GM21526 (cell line): ENCODE data around the gene USP5.
"Not testable (repeated sequence)": the region's sequence is repeated elsewhere in the genome, so short reads cannot be mapped to it uniquely, and the experiment has no call there.

Experiments used
- ATAC-seq: cut with Tn5 transposase; IDR thresholded peaks from one replicate; pipeline ENCODE4 v1.9.1; 2021; ENCODE audit warnings: moderate library complexity; ENCODE audit not compliant: unreplicated experiment, low FRiP score

USP5 gene

DNA sequence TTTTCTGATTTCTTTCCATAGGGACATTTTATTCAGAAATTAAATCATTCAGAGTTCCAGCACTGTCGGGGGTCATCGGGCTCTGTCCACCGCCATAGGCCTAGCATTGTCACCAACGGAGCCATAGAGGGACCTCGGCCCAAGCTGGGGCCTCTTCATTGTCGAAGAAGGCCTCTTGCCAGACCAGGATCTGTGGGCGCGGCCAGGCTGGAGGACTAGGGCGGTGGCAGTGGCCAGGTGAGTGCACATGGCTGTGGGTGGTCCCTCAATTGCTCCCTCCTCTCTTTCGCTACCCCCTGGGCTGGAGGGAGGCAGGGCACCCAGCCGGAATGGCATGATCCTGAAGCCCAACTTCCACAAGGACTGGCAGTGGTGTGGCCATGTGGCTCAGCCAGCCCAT lies 31.7 kb downstream of the USP5 start:
- no peak for ATAC-seq

- ATAC-seq, result no peak
Measured at GRCh38 chr12:6884539-6884938, 32.6 kb downstream of the USP5 start.

DNA sequence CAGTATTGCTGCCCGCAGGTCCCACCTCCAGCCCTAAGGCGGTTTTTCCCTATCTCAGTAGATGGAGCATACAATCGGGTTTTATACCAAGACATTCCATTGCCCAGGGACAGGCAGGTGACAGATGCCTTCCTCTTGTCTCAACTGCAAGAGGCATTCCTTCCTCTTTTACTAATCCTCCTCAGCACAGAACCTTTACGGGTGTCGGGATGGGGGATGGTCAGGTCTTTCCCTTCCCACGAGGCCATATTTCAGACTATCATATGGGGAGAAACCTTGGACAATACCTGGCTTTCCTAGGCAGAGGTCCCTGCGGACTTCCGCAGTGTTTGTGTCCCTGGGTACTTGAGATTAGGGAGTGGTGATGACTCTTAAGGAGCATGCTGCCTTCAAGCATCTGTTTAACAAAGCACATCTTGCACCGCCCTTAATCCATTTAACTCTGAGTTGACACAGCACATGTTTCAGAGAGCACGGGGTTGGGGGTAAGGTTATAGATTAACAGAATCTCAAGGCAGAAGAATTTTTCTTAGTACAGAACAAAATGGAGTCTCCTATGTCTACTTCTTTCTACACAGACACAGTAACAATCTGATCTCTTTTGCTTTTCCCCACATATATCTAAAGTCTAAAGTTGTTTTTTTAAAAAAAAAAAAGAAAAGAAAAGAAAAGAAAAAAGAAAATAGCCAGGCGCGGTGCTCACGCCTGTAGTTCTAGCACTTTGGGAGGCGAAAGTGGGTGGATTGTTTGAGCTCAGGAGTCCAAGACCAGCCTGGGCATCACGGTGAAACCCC lies 34.5 kb downstream of the USP5 start:
- ATAC-seq, result not testable (repeated sequence)

DNA sequence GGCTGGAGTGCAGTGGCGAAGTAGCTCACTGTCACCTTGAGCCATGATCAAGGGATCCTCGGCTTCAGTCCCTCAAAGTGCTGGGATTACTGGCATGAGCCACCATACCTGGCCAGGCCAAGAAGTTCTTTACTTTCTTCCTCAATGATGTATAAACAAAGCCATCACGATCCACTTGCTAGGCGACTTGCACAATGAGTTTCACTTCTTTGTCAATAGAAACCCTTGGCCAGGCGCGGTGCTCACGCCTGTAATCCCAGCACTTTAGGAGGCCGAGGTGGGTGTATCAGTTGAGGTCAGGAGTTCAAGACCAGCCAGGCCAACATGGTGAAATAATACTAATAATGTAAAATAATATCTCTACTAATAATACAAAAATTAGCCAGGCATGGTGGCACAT lies 35.5 kb downstream of the USP5 start:
- no peak for ATAC-seq

DNA sequence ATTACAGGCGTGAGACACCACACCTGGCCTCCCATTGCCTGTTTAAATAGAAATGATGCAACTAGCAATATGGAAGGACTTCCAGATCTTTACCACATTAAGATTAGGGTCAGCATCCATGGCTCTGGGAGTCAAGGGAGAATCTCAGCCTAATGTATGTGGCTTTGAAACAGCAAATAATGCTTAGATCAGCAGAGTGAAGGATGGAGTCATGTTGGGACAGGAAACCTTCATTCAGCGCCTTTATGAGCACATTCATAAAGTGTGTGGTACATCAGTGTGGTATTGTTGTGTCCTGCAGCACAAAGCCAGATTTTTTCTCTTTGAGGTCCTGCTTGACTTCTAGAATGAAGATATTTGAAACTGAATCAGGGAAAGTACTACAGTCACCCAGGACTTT lies 36.4 kb downstream of the USP5 start:
- no peak for ATAC-seq

GRCh38 chr12:6888794-6889193 lies 36.8 kb downstream of the USP5 start:
- not testable (repeated sequence) for ATAC-seq

DNA sequence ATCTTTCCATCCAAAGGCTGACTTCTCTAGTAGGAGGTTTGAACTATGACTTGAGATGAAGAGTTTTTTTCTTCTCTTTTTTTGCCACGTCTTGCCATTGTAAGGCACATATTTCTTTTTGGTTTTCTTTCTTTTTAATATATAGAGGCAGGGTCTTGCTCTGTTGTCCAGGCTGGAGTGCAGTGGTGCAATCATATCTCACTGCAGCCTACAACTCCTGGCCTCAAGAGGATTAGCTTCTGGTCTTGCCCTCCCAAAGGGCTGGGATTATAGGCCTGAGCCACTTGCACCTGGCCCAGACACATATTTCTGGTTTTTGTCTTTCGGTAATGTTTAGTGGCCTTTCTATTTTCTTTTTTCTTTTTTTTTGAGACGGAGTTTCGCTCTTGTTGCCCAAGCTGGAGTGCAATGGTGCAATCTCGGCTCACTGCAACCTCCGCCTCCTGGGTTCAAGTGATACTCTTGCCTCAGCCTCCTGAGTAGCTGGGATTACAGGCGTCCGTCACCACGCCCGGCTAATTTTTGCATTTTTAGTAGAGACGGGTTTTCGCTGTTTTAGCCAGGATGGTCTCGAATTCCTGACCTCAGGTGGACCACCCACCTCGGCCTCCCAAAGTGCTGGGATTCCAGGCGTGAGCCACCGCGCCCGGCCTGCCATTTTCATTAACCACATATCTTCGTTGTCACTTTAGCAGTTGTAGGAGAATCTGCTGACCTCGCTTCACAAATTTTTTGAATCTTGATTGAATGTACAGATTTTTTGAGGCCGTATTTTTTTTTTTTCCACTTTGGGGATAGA lies 38.0 kb downstream of the USP5 start:
- ATAC-seq, result not testable (repeated sequence)

DNA sequence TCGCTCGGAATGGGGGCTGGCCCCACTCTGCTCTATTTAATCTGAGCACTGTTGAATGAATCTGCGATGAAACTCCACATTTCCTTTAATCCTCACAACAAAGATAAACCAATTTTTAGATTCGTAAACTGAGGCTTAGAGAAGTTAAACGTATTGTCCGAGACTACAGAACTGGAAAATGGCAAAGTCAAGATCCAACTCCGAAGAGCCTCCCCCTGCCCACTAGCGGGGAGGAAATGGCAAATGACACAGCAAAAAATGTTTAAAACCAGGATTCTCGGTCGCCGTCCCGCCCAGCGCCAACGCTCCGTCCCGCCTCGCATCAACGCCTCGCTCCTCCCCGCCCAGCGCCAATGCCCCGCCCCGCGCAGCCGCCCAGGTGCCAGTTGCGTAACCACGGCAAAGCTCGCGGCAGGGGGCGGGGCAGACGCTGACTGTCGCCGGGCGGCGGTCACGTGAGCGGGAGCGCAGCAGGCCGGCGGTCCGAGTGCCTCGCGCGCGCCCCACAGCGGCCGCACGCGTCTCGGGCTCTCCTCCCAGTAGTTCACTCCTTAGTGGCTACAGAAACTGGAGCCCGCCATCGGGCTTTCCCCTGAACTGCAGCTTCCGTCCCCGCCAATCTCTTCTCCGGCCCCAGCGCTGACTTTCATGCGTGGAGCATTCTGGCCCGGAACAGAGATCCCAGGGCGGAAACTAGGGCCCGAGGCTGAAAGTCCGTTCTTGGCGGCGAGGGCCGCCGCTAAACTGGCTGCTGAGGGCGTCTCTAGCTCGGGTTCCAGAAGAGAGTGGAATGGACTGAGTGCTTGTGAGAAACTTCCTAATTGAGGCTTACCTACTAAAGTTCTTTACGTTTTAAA lies 39.1 kb downstream of the USP5 start:
- peak; percentile 88 for ATAC-seq

DNA sequence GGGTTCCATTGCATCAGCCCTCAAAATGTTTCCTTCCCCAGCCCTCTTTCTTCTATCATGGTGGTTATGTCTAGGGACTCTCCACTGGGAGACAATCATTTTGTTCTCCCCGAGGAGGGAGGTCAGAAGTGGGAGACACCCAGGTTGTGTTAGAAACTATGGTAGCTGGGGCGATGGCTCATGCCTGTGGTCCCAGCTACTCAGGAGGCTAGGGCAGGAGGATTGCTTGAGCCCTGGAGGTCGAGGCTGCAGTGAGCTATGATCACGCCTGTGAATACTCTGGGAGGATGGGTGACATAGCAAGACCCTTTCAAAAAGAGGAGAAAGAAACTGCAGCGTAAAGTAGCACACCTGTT lies 39.7 kb downstream of the USP5 start:
- no peak for ATAC-seq

GRCh38 chr12:6892683-6893082 lies 40.7 kb downstream of the USP5 start:
- ATAC-seq, result not testable (repeated sequence)

- no peak for ATAC-seq
Measured at GRCh38 chr12:6894321-6894720, 42.4 kb downstream of the USP5 start.

DNA sequence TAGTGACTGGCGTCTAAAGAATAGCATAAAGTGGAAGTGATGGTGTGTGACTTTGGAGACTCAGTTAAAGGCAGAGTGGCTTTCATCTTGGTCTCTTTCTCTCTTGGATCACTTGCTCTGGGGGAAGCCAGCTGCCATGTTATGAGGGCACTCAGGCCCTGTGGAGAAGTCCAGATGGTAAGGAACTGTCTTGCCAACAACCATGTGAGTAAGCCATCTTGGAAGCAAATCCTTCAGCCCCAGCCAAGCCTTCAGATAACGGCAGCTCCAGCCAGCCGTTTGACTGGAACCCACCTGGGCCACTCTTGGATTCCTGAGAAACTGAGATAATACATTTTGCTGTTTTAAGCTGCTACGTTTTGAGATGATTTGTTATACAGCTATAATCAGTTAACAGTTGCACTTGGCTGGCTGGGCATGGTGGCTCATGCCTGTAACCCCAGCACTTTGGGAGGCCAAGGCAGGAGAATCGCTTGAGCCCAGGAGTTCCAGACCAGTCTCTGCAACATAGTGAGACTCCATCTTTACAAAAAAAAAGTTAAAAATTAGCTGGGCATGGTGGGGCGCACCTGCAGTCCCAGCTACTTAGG lies 45.0 kb downstream of the USP5 start:
- no peak for ATAC-seq

GRCh38 chr12:6899427-6899826 lies 47.5 kb downstream of the USP5 start:
- no peak for ATAC-seq

GRCh38 chr12:6899837-6900519 lies 48.0 kb downstream of the USP5 start:
- no peak for ATAC-seq

DNA sequence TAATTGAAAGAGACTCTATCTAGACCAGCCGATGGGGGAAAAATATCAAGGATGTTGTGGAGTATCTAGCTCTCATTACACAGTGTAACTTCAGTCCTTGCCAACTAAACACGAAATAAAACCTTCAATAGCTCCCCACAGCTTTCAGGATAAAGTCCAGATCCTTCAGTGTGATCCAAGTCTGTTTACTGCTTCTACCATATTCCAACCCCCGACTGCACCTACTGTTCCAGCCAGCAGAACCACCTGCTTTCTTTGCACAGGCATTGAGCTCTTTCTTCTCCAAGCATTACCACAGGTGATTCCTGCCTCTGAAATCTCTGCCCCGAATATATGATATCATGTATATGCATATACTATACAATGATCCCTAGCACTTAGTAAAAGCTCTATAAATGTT lies 50.5 kb downstream of the USP5 start:
- ATAC-seq, result no peak

GRCh38 chr12:6903722-6904121 lies 51.8 kb downstream of the USP5 start:
- ATAC-seq, result no peak

DNA sequence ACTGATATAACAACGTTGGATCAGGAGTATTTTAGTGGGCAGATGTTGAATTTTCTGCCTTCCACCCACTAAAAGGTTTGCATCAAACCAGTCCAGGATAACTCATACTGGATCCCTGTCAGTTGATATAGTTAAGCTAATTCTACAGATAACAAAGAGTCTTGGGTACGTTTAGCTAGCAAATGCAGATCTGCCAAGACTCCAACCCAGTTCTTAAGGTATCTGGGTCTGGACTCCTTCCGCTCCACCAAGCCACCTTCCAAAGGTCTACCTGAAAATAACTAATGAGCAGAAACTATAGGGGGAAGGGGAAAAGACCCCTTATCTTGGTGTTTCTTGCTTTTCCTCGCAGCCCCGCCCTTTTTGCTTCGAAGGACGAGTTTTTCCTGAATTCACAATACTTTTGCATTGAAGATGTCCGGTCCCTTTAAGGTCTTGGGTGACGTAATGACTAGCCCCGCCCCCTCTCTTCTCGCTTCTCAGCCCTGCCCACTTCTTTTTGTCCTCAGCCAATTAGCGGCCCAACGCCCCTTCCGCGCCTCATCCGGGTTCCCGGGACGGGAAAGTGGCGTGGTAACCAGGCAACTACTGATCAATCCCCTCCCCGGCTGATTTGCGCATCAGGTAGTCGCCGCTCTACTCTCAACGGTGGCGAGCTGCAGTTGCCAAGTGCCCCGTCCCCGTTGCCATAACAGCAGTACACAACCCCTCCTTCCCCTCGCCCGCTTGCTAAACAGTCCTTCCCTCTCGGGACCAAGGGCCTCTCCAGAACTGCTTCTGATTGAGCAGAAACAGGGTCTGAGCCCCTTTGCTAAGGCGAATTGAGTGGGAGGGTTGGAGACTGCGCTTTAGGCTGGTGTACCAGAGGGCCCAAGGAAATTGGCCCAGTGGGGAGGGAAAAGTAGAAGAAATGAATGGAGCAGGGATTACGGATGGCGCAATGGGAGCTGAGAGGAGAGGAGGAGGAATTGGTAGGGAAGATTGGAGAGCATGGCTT lies 52.6 kb downstream of the USP5 start, which contains the start of gene LRRC23:
LRRC23 (plus strand) TSS at position 543 of the 997 bp plus-strand sequence. CDS start 812 bp downstream, outside the sequence.
- ATAC-seq, result peak; percentile 84

DNA sequence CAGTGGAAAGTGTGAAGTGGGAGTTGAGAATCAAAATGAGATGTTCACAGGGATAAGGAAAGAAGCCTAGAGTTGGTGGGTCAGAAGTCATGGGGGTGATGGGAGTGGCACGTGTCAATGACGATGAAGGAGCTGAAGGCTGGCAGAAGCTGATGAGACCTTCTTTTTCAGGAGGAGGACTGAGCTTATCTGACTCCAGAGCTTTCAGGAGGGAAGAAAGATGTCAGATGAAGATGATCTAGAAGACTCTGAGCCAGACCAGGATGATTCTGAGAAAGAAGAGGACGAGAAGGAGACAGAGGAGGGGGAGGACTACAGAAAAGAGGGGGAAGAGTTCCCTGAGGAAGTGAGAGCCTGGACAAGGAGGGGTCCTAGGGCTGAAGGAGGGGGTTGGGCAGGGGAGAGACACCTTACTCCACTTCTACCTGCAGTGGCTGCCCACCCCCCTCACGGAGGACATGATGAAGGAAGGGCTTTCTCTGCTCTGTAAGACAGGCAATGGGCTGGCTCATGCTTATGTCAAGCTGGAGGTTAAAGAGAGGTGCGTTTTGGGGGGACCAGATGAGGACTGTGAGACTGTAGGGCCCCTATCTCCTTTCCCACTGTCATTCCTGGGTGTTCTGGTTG lies 53.6 kb downstream of the USP5 start:
- ATAC-seq, result no peak
